Endothelial cell of umbilical vein (primary cell): Measurements from ENCODE around the gene FREM3. TPM values are rescaled to one million over a fixed set of nuclear protein-coding genes. Genes with fewer than 3 reads are reported as not detected.

Experiments used
- BruUV-seq: library from RNA; stranded (reverse); fragments of 400-500 nt; replicated peaks from 2 replicates; lab custom pipeline; 2021; lab: Mats Ljungman, UMichigan
- CTCF ChIA-PET: fragments of 300-600, 350-600 bp; sonication (Branson Sonifier 250); formaldehyde crosslinking; loops from one replicate; lab custom pipeline; 2021; ENCODE audit warnings: antibody characterized with exemption, inconsistent platforms; lab: Charles Lee
- POLR2A ChIA-PET: fragments of 300-600, 350-600 bp; sonication (Branson Sonifier 250); formaldehyde crosslinking; loops from one replicate; lab custom pipeline; 2021; ENCODE audit warnings: antibody characterized with exemption, inconsistent platforms; lab: Charles Lee
- DNase-seq: peaks from one replicate; pipeline ENCODE4 v3.0.0-alpha.2; 2011; ENCODE audit warnings: low read depth, low spot score
- FAIRE-seq: peaks from 2 replicates; lab custom pipeline; 2011; peaks lifted over from hg19 to GRCh38; lab: Jason Lieb, UNC
- H2AFZ ChIP-seq: 2 replicates; pipeline ENCODE4 v1.6.0; 2012; ENCODE audit warnings: low read depth, low read length, control low read depth, inconsistent platforms
- H3K27ac ChIP-seq: 2 replicates; pipeline ENCODE4 v1.5.1; 2011; ENCODE audit warnings: low read depth, mild to moderate bottlenecking, control low read depth, low read length, moderate library complexity; ENCODE audit not compliant: insufficient read depth
- H3K27me3 ChIP-seq, 2 experiments: 2 replicates each; pipeline versions ENCODE4 v1.6.0 to v1.6.1; 2011; ENCODE audit warnings: low read length in 2 of 2, mixed read lengths in 1 of 2; ENCODE audit not compliant: control insufficient read depth in 2 of 2, insufficient read depth in 2 of 2
- H3K36me3 ChIP-seq, 2 experiments: 2 replicates in 1 of 2; 3 replicates in 1 of 2; pipeline ENCODE4 v1.5.1; 2011; ENCODE audit warnings: low read length in 2 of 2, mild to moderate bottlenecking in 1 of 2, moderate library complexity in 1 of 2; ENCODE audit not compliant: control insufficient read depth in 2 of 2, insufficient read depth in 2 of 2; ENCODE audit errors: extremely low read depth in 1 of 2
- H3K4me1 ChIP-seq: 3 replicates; pipeline ENCODE4 v1.5.1; 2011; ENCODE audit warnings: mild to moderate bottlenecking, low read length; ENCODE audit not compliant: control insufficient read depth, insufficient read depth; ENCODE audit errors: extremely low read depth
- H3K4me2 ChIP-seq: 2 replicates; pipeline ENCODE4 v1.6.1; 2011; ENCODE audit warnings: low read length, control low read depth, mixed read lengths; ENCODE audit not compliant: insufficient read depth
- H3K4me3 ChIP-seq, 3 experiments: fragments of 200-600 bp in 1 of 3; sonication (generic), shearing (Covaris generic) in 1 of 3; replicated peaks in 1 of 3; 2 replicates each; pipeline ENCODE4 v1.5.1; 2011 to 2016; ENCODE audit warnings: control low read depth in 3 of 3, low read length in 3 of 3, mild to moderate bottlenecking in 2 of 3, inconsistent platforms in 1 of 3, low read depth in 1 of 3, moderate library complexity in 1 of 3; ENCODE audit not compliant: insufficient read depth in 1 of 3
- H3K79me2 ChIP-seq: 2 replicates; pipeline ENCODE4 v1.6.0; 2012; ENCODE audit warnings: low read length, inconsistent platforms; ENCODE audit not compliant: control insufficient read depth, insufficient read depth
- H3K9ac ChIP-seq: replicated peaks from 2 replicates; pipeline ENCODE3; 2011; ENCODE audit warnings: low read length, control low read depth; ENCODE audit not compliant: insufficient read depth; ENCODE audit errors: extremely low read depth
- H3K9me1 ChIP-seq: replicated peaks from 3 replicates; pipeline ENCODE4 v1.6.0; 2011; ENCODE audit warnings: mild to moderate bottlenecking, low read length; ENCODE audit not compliant: control insufficient read depth, insufficient read depth; ENCODE audit errors: extremely low read depth
- H3K9me3 ChIP-seq: replicated peaks from 2 replicates; pipeline ENCODE4 v1.5.1; 2012; ENCODE audit warnings: low read length, inconsistent platforms; ENCODE audit not compliant: control insufficient read depth, insufficient read depth
- H4K20me1 ChIP-seq: replicated peaks from 2 replicates; pipeline ENCODE3; 2011; ENCODE audit warnings: mild to moderate bottlenecking, low read length; ENCODE audit not compliant: control insufficient read depth, insufficient read depth; ENCODE audit errors: extremely low read depth
- CTCF ChIP-seq, 2 donors: IDR thresholded peaks; 1 replicate in 1 of 2; 2 replicates in 1 of 2; pipeline ENCODE4 v1.5.1; 2011; ENCODE audit warnings: low read length in 2 of 2, mild to moderate bottlenecking in 2 of 2, moderate library complexity in 2 of 2, control low read depth in 1 of 2, inconsistent platforms in 1 of 2, low read depth in 1 of 2; ENCODE audit not compliant: insufficient read depth in 1 of 2; ENCODE audit errors: extremely low read depth in 1 of 2
- EZH2 ChIP-seq: IDR thresholded peaks from 2 replicates; pipeline ENCODE4 v1.6.1; 2012; ENCODE audit warnings: borderline replicate concordance, low read depth, mild to moderate bottlenecking, moderate library complexity, low read length, inconsistent platforms; ENCODE audit not compliant: severe bottlenecking
- FOS ChIP-seq: IDR thresholded peaks from 2 replicates; pipeline ENCODE4 v1.6.1; 2011; ENCODE audit warnings: mild to moderate bottlenecking, low read length, moderate library complexity, borderline replicate concordance; ENCODE audit not compliant: insufficient read depth
- GATA2 ChIP-seq: IDR thresholded peaks from 2 replicates; pipeline ENCODE4 v1.7.0; 2011; ENCODE audit warnings: low read depth, mild to moderate bottlenecking, moderate library complexity, mixed read lengths, low read length; ENCODE audit not compliant: insufficient read length, insufficient read depth
- JUN ChIP-seq: IDR thresholded peaks from 2 replicates; pipeline ENCODE4 v1.6.1; 2011; ENCODE audit warnings: borderline replicate concordance, low read depth; ENCODE audit not compliant: insufficient read length, insufficient read depth
- MYC ChIP-seq: IDR thresholded peaks from one replicate; pipeline ENCODE4 v1.6.1; 2011; ENCODE audit warnings: mild to moderate bottlenecking, low read depth, low read length
- POLR2A ChIP-seq: IDR thresholded peaks from 2 replicates; pipeline ENCODE4 v1.6.1; 2012; ENCODE audit warnings: low read depth, mild to moderate bottlenecking, control low read depth, low read length
- POLR2AphosphoS5 ChIP-seq: IDR thresholded peaks from 2 replicates; pipeline ENCODE4 v1.6.1; 2012; ENCODE audit warnings: low read depth, mild to moderate bottlenecking, control low read depth, low read length, moderate library complexity; ENCODE audit not compliant: insufficient read depth
- dilution Hi-C: fragments of 300-500 bp; cut with MboI; formaldehyde crosslinking; loops from one replicate; pipeline ENCODE4 v1.15.0; 2019; ENCODE audit warnings: low sequenced_read_pairs; ENCODE audit not compliant: extremely low pct_ligation_motif_present
- intact Hi-C: fragments of 100-400 bp; cut with micrococcal nuclease; formaldehyde crosslinking; loops from one replicate; pipeline ENCODE4 v1.10.0; 2022
- polyA plus RNA-seq, 4 experiments: library from polyadenylated mRNA; depleted of rRNA in 3 of 4; stranded (reverse) in 3 of 4; unstranded in 1 of 4; fragments of >200 nt; gene quantifications; 2 replicates each; pipeline versions ENCODE4 v1.2.1 to v1.2.3, GENCODE V29; 2011 to 2012; ENCODE audit warnings: missing spikeins in 1 of 4
- total RNA-seq: library from RNA; stranded (reverse); gene quantifications from 2 replicates; pipeline ENCODE4 v1.2.3, GENCODE V29; 2021
- TF ChIP-seq, protein P1 (sequence below): IDR thresholded peaks from 2 replicates; pipeline ENCODE4 v1.6.1; 2011; ENCODE audit not compliant: insufficient read depth, insufficient read length

The FREM3 gene
- total and polyA plus RNA-seq, 2 donors (not counting 3 experiments of a cell fraction or from before 2014, with no cell fraction given): 0.04 to 0.08 TPM

- CTCF ChIA-PET: interaction anchor here (0.9 to 3.4 kb wide), 10 partner anchors 10 to 421 kb away, joined by 3 to 30 read pairs (median 4); no protein-coding TSS in a partner anchor
- H3K9ac ChIP-seq: peak overlapping the region; percentile 77
These were observed 140.7 kb downstream of the FREM3 start for GRCh38 chr4:143559757-143560147.

More at GRCh38 chr4:143559757-143560147, 140.7 kb downstream of the FREM3 start:
- Histone ChIP-seq H3K4me2 (peak overlapping the region; percentile 89), H2AFZ (peak overlapping the region; percentile 87), H3K27me3 (no peaks in the 10 kb centered on the region), H3K36me3 (peaks cover 2 to 4% of the 10 kb centered on the region in 2 experiments), H3K27ac (no peak overlapping the region), H3K4me3 (peak overlapping the region; percentile 39 to 70 (median 43)), H4K20me1 (no peaks in the 10 kb centered on the region), H3K9me1 (no peaks in the 10 kb centered on the region), H3K79me2 (no peaks in the 10 kb centered on the region), H3K4me1 (peaks cover 4% of the 10 kb centered on the region), H3K9me3 (no peaks in the 10 kb centered on the region)
- POLR2A ChIA-PET: no interaction called here
- peak; percentile 4 for DNase-seq
- TF ChIP-seq JUN (no peak), GATA2 (no peak), FOS (no peak), MYC (no peak), CTCF (IDR thresholded peaks at IDR 0.05; ENCODE audit: extremely low read depth in 1 of 2, insufficient read depth in 1 of 2, low read depth in 1 of 2, low read length in 2 of 2) (no peak), POLR2A (no peak), POLR2AphosphoS5 (no peak), EZH2 (no peak)
- TF ChIP-seq, protein P1, sequence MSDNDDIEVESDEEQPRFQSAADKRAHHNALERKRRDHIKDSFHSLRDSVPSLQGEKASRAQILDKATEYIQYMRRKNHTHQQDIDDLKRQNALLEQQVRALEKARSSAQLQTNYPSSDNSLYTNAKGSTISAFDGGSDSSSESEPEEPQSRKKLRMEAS: no peak
- dilution Hi-C loops (no loop called here), intact Hi-C loops (loop anchor here (1.0 to 5.0 kb wide), 5 partner anchors 163 to 584 kb away; no protein-coding TSS in a partner anchor)
- BruUV-seq: TSS peak; percentile 18
- no peak for FAIRE-seq
